NCI-H2171 (cell line): ENCODE data around the gene BPI.
"Not testable (repeated sequence)": the region's sequence is repeated elsewhere in the genome, so short reads cannot be mapped to it uniquely, and the experiment has no call there.

ENCODE experiments used
- DNase-seq: peaks from one replicate; lab custom pipeline; 2025; lab: John Stamatoyannopoulos, UW

Gene BPI

DNA sequence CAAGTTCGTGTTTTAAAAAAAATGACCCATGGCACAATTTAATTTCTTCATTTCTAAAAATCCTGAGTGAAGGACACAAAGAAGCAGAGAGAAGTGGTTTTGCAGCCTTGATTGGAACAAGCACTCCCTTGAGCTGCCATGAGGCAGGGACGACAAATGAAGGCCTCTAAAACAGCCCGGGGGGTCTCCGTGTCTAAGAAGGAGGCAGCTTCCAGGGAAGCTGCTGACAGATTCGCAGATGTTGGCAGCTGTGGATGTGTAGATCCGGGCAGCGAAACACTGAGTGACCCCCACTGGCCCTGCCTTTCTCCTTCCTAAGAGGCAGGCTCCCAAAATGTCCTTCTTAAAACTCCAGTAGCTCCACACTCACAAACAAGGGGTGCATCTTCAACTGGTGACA lies 32.8 kb downstream of the BPI start:
- no peak for DNase-seq

DNA sequence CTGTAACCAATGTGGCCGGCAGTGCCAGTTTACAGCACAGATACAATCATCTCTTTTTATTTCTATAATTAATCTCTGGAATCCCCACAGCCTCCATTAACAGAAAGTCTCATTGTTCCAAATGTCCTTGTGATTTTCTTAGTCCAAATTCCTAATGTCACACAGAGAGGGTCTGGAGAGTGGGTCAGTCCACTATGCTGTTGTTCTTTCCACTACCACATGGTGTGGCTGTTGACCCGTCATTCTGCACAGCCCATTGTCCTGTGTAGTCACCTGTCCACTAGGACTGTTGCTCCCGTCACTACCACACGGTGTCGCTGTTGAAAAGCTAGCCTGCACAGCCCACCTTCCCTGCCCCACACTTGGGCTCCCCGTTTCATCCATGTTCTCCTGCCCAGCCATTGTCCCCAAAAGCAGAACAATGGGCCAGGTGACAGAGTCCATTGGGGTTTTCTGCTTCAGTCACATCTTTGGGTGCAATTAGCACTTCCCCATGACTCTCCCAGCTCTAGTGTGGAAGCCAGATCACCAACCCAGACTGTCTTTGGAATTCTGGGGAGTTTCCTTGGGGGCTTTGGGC lies 33.7 kb downstream of the BPI start:
- no peak for DNase-seq

DNA sequence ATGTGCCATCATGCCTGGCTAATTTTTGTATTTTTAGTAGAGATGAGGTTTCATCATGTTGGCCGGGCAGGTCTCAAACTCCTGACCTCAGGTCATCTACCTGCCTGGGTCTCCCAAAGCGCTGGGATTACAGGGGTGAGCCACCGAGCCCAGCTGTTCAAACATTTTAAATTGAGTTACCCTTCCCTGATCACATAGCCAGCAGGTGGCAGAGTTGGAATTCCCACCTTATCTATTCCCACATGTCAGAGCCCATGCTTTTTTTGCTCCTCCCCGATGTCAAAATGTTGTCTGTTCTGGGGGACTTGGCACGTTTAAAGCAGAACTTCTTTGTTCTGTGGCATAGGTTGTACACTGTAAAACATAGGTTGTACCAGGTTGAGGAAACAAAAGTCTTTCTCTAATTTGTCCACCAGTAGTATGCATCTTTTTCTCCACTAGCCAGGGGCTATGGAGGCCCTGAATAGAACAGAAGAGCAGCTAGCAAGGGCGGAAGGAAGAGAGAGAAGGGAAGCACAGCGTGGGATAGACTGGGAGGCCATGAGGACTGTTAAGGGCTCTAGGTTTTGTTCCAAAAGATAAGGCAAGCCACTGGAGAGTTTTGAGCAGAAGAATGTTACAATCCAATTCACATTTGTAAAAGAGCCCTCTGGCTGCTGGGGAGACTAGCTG lies 35.0 kb downstream of the BPI start:
- peak; percentile 20 for DNase-seq

DNA sequence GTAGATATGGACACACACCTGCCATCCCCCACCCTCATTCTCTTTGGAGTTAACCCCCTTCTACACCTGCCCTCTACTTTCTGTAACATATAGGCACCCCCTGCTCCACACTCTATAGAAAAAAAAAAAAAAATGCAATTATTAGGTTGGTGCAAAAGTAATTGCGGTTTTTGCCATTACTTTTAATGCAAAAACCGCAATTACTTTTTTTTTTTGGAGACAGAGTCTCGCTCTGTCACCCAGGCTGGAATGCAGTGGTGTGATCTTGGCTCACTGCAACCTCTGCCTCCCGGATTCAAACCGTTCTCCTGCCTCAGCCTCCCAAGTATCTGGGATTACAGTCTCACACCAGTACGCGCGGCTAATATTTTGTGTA lies 35.6 kb downstream of the BPI start:
- DNase-seq, result not testable (repeated sequence)

DNA sequence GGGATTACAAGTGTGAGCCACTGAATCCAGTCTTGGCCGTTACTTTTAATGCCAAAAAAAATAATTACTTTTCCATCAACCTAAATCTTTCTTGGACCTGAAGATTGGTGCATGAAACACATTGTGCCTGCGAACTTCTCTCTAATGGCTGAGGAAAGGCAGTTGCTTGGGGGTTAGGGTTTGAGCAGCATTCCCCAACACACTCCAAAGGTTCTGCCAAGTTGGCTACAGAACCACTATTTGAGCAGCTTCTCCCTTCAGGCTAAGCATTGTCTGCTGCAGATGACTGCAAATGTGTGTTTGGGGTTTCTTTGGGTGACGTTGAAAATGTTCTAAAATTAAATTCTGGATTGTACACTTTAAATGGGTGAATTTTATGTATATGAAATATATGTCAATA lies 36.0 kb downstream of the BPI start:
- DNase-seq, result no peak

DNA sequence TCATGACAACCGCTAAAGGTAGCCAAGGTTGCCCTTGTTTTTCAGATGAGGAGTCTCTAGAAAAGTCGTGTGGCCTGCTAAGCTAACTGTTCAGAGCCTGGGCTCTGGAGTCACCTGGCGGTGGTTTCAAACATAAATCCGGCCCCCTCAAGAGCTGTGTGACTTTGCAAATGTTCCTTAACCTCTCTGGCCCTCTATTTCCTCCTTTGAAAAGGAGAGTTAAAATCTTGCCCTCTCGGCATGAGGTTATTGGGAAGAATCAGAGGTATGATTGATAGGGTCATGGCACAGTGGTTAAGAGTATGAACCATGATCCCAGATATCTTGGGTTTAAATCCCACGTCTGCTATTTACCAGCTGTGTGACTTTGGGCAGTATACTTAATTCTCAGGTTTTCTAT lies 36.7 kb downstream of the BPI start:
- no peak for DNase-seq

DNA sequence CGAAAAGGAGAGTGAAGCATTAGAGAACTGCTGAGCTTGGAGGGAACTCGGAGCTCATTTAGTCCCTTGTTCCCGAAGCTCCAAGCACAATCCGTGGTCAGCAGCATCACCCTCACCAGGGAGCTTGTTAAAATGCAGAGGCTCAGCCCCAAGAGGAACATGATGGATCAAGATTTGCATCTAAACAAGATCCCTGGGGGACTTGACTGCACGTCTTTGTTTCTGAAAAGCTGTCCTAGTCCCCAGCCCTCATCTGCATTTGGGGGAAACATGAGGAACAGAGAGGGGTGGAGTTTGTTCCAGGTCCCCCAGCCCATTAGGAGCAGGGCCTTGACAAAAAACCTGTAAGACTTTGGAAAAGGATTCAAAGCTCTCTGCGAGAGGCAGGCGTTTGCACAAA lies 38.3 kb downstream of the BPI start:
- no peak for DNase-seq

DNA sequence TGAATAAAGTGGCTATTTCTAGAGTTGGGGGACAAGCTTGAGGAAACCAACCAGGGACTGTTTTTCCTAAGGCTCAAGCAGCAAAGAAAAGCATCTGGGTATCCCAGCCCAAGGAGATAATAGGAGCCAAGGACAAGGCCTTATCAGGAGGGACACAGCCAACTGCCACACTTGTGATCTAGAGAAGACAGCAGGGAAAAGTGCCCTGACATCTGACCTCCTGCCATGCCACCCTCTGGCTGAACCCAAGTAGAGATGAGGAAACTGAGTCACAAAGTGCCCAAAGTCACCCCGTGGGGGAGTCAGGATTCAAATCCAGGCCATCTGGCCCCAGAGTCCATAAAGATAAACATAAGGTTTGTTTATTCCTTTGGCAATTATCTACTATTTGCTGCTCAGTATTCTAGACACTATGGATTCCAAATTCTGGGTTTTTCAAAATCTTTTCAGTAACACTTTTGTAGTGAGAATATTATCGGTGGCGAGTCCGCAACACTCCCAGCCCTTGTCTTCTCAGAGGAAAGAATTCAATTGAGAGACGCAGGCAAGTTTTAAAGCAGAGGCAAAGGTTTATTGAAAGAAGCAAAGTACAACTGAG lies 38.9 kb downstream of the BPI start:
- no peak for DNase-seq

DNA sequence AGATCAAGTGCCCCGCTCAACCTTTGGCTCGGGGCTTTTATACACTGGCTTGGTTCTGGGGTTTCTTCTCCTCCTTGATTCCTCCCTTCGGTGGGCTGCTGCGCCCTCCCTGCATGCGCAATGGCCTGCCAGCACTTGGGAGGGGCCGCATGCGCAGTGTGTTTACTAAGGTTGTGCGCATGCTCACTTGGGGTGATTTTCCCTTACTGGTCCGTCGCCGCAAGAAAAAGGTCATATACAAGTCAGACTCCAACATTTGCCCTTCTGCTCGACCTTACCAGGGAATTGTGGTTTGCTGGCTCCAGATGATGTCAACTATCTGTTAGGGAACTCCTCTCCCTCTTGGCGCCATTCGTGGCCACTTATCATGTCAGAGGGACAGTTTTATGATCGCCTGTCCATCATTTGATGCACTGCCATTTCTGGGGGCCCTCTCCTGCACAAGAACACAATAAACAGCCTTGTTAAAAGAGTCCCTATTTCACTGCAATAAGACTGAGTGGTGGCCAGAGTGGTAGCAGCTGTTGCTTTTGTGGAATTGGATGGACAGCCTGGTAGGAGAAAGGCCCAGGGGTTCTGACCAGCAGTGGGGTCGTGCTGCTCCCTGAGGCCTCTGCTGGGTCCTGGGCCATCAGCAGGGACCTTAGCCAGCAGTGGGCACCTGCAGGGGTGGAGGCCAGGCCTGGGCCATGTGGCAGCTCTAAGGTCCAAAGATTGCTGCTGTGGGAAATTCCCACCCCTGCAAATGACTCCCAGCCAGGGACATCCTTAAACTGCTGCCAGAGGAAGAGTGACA lies 39.6 kb downstream of the BPI start:
- no peak for DNase-seq

DNA sequence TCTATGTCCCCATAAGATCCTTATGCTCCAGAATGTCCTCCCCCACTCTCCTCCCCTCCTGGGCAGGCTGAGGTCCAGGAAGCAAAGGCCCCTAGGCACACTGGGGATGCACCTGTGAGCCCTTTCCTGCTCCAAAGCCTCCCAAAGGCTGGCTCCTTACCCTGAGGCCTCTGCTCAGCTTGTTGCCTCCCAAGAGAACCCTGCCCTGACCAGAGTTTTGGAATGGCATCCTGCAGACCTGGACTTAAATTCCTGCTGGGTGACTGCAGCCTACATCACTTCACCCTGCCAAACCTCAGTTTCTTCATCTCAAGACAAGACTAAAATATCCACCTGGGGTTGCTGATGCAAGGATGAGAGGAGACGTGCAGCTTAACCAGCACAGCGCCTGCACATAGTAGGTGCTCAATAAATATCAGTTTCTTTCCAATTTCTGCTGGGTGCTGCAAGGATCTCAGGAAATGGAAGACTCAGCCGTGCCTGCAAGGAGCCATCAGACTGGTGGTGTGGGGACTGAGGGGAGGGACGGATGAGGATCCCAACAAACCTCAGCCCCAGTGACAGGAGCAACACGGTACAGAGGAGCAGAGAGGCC lies 40.2 kb downstream of the BPI start:
- no peak for DNase-seq

DNA sequence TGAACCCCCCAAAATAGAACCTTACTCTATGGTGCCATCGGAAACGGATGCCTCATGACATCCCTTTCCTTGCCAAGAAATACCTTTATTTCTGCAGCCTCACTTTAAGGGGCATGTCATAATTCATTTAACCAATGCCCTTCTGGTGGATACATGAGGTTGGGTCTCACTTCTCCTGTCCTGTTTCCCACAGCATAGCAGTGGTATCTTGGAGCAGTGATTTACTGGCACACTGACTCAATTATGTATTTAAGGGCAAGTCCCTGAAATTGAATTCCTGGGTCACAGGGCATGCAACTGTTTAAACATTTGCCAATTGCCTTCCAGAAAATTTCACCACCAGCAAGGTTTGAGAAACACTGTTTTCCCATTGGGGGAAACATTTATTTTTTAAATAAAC lies 41.7 kb downstream of the BPI start:
- DNase-seq, result no peak

DNA sequence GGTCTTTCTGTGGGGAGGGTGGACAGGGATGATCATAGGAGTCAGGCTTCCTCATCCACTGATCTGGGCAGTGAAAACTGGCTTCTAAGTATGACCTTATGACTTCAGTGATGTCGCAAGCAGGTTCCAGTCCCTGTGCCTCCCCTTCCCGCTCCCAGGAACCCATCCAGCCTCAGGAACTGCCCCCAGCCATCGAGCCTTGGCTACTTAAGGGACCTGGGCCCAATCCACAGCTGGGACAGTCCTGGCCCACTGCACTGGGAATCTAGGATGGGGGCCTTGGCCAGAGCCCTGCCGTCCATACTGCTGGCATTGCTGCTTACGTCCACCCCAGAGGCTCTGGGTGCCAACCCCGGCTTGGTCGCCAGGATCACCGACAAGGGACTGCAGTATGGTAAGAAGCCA lies 42.3 kb downstream of the BPI start, which contains the start of gene LBP:
LBP (plus strand) TSS at position 236 of the 405 bp plus-strand sequence; CDS start at position 271, 35 bp downstream.
- DNase-seq, result no peak

DNA sequence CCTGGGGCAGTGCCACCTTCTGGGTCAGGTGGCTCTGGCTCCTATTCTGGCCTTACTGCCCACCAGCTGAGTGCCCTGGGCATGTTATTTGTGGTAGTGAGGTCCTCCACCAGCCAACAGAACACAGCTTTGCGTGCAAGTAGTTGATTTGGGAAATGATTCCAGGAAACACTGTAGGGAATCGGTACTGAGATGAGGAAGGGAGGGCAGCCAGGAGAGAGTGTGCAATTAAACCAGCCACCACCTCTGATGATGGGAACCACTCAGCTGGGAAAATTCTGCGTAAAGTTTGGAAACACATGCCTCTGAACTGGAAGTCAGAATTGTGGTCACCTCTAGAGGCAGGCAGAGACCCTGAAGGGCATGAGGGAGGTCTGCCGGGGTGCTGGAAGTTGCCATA lies 42.8 kb downstream of the BPI start:
- DNase-seq, result no peak

DNA sequence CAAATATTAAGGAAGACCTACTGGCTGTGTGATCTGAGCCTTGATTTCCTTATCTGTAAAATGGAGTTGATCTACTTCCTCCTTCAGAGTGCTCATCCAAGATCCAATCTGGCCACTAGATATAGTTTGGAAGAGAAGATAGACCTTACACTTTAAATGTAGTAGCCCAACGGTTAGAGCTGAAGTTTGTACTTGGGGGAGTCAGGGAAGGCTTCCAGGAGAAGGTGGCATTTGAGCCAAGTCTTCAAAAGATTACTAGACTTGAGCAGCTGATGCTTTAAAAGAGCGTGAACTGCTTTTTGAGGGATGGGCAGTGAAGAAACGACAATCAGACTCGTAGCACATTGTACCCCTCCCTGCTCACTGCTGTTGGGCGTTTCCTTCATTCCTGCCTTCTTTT lies 45.9 kb downstream of the BPI start:
- DNase-seq, result no peak

DNA sequence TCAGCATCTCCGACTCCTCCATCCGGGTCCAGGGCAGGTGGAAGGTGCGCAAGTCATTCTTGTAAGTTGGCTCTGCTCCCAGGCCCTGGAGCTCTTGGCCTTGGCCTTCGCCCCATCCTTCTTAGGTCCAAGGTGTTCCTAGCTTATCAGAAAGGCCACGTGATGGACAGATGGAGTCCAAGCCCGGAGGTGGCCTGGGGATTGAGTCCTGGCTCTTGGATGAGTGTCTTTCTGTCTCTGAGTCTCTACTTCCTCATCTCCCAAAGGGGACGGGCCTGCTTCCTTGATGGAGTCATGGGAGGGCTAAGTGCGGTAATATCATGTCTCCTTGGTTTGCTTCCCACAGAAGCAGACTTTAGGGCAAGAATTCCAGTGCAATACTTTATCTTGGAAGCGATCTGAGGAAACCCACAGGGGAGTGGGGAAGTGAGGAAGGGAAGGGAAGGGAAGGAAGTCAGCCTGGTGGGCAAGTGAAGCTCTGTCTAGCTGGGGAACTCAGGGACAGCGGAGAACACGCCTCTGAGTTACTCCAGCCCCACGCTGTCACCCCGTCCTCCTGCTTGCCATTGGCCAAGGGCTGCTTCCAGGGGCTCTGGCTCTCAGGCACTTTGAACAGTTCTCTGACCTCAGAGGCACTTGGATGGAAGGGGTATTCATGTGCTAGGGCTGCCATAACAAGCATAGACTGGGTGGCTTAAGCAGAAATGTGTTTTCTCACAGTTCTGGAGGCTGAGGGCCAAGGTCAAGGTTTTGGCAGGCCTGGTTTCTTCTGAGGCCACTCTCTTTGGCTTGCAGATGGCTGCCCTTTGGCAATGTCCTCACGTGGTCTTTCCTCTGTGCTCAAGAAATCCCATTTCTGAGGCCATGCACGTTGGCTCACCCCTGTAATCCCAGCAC lies 47.2 kb downstream of the BPI start:
- DNase-seq, result no peak

DNA sequence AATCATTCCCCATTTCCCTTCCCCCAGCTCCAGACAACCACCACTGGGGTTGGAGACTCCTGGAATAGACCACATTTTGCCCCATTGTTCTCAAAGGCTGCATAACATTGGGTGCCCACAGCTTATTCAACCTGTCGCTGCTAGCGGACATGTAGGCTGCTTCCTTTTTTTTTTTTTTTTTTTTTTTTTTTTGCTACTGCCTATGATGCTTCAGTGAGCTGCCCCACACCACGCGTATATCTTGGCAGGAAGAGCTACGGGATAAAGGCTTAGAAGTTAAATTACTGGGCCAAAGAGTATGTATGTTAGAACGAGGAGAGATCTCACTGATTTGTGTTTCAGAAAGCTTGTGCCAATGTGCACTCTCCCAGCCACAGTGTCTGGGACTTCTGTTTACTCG lies 49.4 kb downstream of the BPI start:
- no peak for DNase-seq

DNA sequence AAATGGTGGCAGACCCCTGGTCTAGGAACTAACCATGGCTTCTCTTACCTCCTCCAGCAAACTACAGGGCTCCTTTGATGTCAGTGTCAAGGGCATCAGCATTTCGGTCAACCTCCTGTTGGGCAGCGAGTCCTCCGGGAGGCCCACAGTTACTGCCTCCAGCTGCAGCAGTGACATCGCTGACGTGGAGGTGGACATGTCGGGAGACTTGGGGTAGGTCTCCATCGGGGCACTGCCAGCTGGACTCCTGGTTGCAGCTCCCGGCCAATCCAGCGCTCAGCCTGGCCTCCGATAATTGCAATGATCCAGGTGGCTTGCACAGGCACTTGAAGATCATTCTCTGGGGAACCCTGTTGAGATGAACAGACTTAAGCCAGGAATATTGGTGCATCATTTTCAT lies 50.3 kb downstream of the BPI start:
- DNase-seq, result no peak

DNA sequence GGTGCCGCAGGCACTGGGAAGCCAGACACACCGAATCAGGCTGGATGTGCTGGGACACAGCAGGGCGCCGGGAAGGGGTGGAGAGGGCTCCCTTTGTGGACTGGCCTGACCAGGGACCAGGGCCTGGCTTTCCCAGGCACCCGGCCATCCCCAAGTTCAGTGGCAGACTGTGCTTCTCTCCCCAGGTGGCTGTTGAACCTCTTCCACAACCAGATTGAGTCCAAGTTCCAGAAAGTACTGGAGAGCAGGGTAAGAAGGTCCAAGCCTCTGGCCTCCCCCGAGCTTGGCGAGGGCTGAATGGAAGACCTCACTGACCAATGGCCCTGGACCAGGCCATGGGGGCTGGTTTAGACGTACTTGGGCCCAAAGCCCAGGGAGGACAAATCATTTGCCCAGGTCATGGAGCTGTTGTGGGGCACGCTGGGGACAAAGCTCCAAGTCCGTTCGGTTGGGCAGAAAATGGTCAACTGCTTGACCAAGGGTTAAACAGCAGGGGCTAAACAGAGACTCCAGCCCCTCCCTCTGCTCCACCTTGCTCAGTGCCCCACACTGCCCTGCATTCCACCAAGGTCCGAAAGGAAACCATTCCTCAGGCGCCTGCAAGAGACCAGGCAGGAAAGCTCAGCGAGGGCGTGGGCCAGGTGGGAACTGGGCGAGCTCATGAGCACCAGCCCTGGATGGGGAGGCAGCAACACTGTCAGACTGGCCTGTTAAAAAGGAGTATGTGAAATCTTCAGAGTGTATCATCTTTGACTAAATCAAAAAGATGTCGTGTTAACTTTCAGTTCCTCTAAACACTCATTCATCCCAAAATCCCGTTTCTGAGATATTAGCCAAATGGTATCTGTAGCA lies 51.4 kb downstream of the BPI start:
- DNase-seq, result no peak

DNA sequence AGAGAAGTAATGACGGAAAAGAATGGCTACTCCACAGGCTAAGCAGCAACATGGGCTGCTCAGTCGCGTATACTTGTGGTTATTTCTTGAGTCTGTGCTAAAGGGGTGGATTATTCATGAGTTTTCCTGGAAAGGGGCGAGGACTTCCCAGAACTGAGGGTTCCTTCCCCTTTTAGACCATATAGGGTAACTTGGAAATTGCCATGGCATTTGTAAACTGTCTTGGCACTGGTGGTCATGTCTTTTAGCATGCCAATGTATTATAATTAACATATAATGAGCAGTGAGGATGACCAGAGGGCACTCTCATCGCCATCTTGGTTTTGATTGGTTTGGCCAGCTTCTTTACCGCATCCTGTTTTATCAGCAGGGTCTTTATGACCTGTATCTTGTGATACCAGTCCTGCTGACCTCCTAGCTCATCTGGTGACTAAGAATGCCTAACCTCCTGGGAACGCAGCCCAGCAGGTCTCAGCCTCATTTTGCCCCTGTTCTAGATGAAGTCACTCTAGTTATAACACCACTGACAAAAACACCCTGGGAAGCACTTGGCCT lies 53.8 kb downstream of the BPI start:
- no peak for DNase-seq

DNA sequence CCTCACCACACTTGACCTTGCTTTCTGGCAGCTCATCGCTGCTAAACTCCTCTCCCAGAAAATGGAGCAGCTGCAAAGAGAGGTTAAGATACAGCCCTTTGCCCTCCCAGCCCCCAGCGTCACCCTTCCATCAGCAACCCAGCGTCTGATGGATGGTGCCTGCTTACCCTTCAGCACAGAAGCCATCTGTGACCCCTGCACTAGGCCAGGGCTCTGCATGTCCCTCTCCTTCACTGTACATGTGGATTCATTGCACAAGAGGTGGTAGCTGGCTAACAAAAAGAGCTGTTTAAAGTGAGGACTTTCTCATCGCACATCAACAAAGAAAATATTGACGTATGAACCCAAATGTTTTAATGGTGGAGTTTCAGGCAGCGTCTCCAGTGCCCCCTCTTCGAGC lies 54.6 kb downstream of the BPI start:
- no peak for DNase-seq
